Fibroblast of mammary gland (primary cell): Measurements from ENCODE around the gene GCLC.

Experiments used
- DNase-seq: peaks from one replicate; pipeline ENCODE4 v3.0.0-alpha.2; 2010; ENCODE audit warnings: low read depth
- H3K4me3 ChIP-seq: 2 replicates; pipeline ENCODE4 v1.5.1; 2011; ENCODE audit warnings: low read depth, mild to moderate bottlenecking, low read length, moderate library complexity; ENCODE audit not compliant: control insufficient read depth
- CTCF ChIP-seq: conservative IDR thresholded peaks from 2 replicates; pipeline ENCODE4 v1.5.1; 2011; ENCODE audit warnings: low read depth, low read length, inconsistent platforms; ENCODE audit not compliant: control insufficient read depth, insufficient read depth

The GCLC gene

GRCh38 chr6:53447865-53448264 lies 97.0 kb downstream of the GCLC start:
- TF ChIP-seq CTCF = no peak
- DNase-seq = no peak
- no peak overlapping the region for H3K4me3 ChIP-seq
